Esophagus muscularis mucosa (tissue), 4 donors: Measurements from ENCODE around the gene PLBD2.

ENCODE experiments used
- EP300 ChIP-seq: sonication (generic); formaldehyde crosslinking; IDR thresholded peaks from one replicate; pipeline ENCODE4 v1.6.1; 2017; ENCODE audit warnings: antibody characterized with exemption
- POLR2A ChIP-seq: fragments of 450-650 bp; IDR thresholded peaks from one replicate; pipeline ENCODE4 v1.6.1; 2017; ENCODE audit warnings: antibody characterized with exemption, moderate library complexity, mild to moderate bottlenecking, low read depth
- POLR2AphosphoS5 ChIP-seq, 2 donors: sonication (generic); formaldehyde crosslinking; IDR thresholded peaks; one replicate each; pipeline ENCODE4 v1.6.1; 2017; ENCODE audit warnings: antibody characterized with exemption in 2 of 2
- TF ChIP-seq, protein P1 (sequence below), 3 experiments: fragments of 200-600 bp in 2 of 3; fragments of 450-650 bp in 1 of 3; sonication (generic) in 2 of 3; IDR thresholded peaks; one replicate each; pipeline ENCODE4 v1.5.1; 2017 to 2019; ENCODE audit warnings: antibody characterized with exemption in 3 of 3, mild to moderate bottlenecking in 2 of 3, moderate library complexity in 1 of 3

DNA sequence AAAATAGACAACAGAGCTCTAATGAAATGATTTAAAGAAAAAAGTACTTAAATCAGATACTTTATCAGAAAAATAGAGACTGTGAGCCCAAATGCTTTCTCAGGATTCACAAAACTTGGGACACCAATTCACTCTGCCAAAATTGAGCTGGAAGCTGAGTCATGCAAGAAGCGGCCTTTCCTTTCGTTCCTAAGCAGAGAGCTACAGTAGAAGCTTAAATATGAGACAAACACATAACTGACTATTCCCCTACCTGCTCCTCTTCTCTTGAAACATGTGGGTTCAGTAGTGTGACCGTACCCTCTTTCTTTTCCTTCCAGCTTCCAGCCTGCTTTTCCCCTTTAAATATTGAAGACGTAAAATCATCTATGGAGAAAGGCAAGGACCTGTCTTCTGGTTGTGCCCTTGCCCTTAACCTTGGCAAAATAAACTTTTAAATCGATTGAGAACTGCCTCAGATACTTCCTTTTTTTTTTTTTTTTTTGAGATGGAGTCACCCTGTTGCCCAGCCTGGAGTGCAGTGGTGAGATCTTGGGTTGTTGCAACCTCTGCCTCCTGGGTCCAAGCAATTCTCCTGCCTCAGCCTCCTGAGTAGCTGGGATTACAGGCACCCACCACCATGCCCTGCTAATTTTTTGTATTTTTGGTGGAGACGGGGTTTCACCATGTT is 49.7 kb downstream of the PLBD2 start:
- TF ChIP-seq, protein P1, sequence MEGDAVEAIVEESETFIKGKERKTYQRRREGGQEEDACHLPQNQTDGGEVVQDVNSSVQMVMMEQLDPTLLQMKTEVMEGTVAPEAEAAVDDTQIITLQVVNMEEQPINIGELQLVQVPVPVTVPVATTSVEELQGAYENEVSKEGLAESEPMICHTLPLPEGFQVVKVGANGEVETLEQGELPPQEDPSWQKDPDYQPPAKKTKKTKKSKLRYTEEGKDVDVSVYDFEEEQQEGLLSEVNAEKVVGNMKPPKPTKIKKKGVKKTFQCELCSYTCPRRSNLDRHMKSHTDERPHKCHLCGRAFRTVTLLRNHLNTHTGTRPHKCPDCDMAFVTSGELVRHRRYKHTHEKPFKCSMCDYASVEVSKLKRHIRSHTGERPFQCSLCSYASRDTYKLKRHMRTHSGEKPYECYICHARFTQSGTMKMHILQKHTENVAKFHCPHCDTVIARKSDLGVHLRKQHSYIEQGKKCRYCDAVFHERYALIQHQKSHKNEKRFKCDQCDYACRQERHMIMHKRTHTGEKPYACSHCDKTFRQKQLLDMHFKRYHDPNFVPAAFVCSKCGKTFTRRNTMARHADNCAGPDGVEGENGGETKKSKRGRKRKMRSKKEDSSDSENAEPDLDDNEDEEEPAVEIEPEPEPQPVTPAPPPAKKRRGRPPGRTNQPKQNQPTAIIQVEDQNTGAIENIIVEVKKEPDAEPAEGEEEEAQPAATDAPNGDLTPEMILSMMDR (IDR thresholded peaks at IDR 0.05), result no peak
- TF ChIP-seq POLR2AphosphoS5 (IDR thresholded peaks at IDR 0.05) (no peak), POLR2A (no peak), EP300 (no peak)
